Activated CD8-positive, alpha-beta memory T cell treated with anti-CD3 and anti-CD28 coated beads, Interleukin-2, amount 50 U/mL, for 1 hour (primary cell): Measurements from ENCODE around the gene UBE2L3.
"Not testable (repeated sequence)": the region's sequence is repeated elsewhere in the genome, so short reads cannot be mapped to it uniquely, and the experiment has no call there.

Experiments used
- DNase-seq: peaks from one replicate; pipeline ENCODE4 v3.0.0-alpha.2; 2020; ENCODE audit errors: extremely low read depth

UBE2L3 gene

GRCh38 chr22:21567456-21568346 lies at the start of gene UBE2L3:
TSS of gene UBE2L3 (plus strand) at chr22:21567714. CDS start at chr22:21567745, 31 bp downstream.
- DNase-seq = peak; percentile 50

GRCh38 chr22:21526705-21527500 lies 40.6 kb upstream of the UBE2L3 start:
- DNase-seq = not testable (repeated sequence)

GRCh38 chr22:21531525-21531924 lies 36.0 kb upstream of the UBE2L3 start:
- not testable (repeated sequence) for DNase-seq

GRCh38 chr22:21532863-21533648 lies 34.5 kb upstream of the UBE2L3 start:
- not testable (repeated sequence) for DNase-seq

- not testable (repeated sequence) for DNase-seq
These were observed 27.7 kb upstream of the UBE2L3 start for GRCh38 chr22:21539862-21540261.

GRCh38 chr22:21544432-21545322 lies 22.8 kb upstream of the UBE2L3 start:
- not testable (repeated sequence) for DNase-seq

GRCh38 chr22:21549558-21549957 lies 18.0 kb upstream of the UBE2L3 start:
- not testable (repeated sequence) for DNase-seq

- not testable (repeated sequence) for DNase-seq
These were observed 17.4 kb upstream of the UBE2L3 start for GRCh38 chr22:21550008-21550677.

- DNase-seq = not testable (repeated sequence)
These were observed 16.9 kb upstream of the UBE2L3 start for GRCh38 chr22:21550678-21551047.

GRCh38 chr22:21551361-21551760 lies 16.2 kb upstream of the UBE2L3 start, which contains the start of gene RIMBP3C:
TSS of gene RIMBP3C (minus strand) at chr22:21551461. CDS start at chr22:21550976, 485 bp downstream.
- DNase-seq = not testable (repeated sequence)

- DNase-seq = not testable (repeated sequence)
These were observed 8.0 kb upstream of the UBE2L3 start for GRCh38 chr22:21559345-21560125.

- not testable (repeated sequence) for DNase-seq
These were observed 6.9 kb upstream of the UBE2L3 start for GRCh38 chr22:21560657-21561056.

- no peak for DNase-seq
These were observed 3.6 kb upstream of the UBE2L3 start for GRCh38 chr22:21563912-21564311.

- DNase-seq = no peak
These were observed 3.1 kb upstream of the UBE2L3 start for GRCh38 chr22:21564411-21564810.

GRCh38 chr22:21568347-21569075 lies 997 bp downstream of the UBE2L3 start:
- DNase-seq = no peak

- not testable (repeated sequence) for DNase-seq
These were observed 1.5 kb downstream of the UBE2L3 start for GRCh38 chr22:21569076-21569427.

- no peak for DNase-seq
These were observed 2.1 kb downstream of the UBE2L3 start for GRCh38 chr22:21569459-21570170.

- DNase-seq = no peak
These were observed 2.9 kb downstream of the UBE2L3 start for GRCh38 chr22:21570398-21570797.
